Heart right ventricle (tissue), 16 donors: ENCODE results near the gene IRGC. TPM values are rescaled to one million over a fixed set of nuclear protein-coding genes. Genes with fewer than 3 reads are reported as not detected.

ENCODE experiments used
- ATAC-seq, 8 donors: fragments of 200-7000 bp; cut with Tn5 transposase; one replicate each; pipeline ENCODE4 v1.9.1; 2020; ENCODE audit warnings: mild to moderate bottlenecking in 8 of 8, moderate library complexity in 8 of 8, moderate number of reproducible peaks in 1 of 8
- DNase-seq, 2 donors: peaks; one replicate each; pipeline ENCODE4 v3.0.0-alpha.2; 2020
- H3K27ac ChIP-seq, 10 donors: fragments of 200-600 bp; sonication (generic) in 2 of 10; one replicate each; pipeline versions ENCODE4 v1.5.0 to v1.8.0; 2020 to 2022; ENCODE audit warnings: mild to moderate bottlenecking in 3 of 10
- H3K27me3 ChIP-seq, 7 donors: fragments of 200-600 bp; one replicate each; pipeline ENCODE4 v1.8.0; 2021 to 2022; ENCODE audit warnings: mild to moderate bottlenecking in 2 of 7
- H3K36me3 ChIP-seq, 9 donors: fragments of 200-600 bp; sonication (generic) in 1 of 9; one replicate each; pipeline versions ENCODE4 v1.5.0 to v1.8.0; 2020 to 2022; ENCODE audit warnings: mild to moderate bottlenecking in 2 of 9
- H3K4me1 ChIP-seq, 9 donors: fragments of 200-600 bp; sonication (generic) in 1 of 9; one replicate each; pipeline versions ENCODE4 v1.5.0 to v1.8.0; 2020 to 2022; ENCODE audit warnings: mild to moderate bottlenecking in 4 of 9
- H3K4me3 ChIP-seq, 10 donors: fragments of 200-600 bp; sonication (generic) in 2 of 10; one replicate each; pipeline versions ENCODE4 v1.5.0 to v1.8.0; 2020 to 2022; ENCODE audit warnings: mild to moderate bottlenecking in 7 of 10, moderate library complexity in 2 of 10
- H3K9me3 ChIP-seq, 11 donors: fragments of 200-600 bp in 10 of 11; sonication (generic) in 2 of 11; one replicate each; pipeline versions ENCODE4 v1.5.0 to v1.8.0; 2013 to 2022; ENCODE audit warnings: mild to moderate bottlenecking in 2 of 11, control low read depth in 1 of 11, moderate library complexity in 1 of 11
- CTCF ChIP-seq, 9 donors: fragments of 200-600 bp; sonication (generic) in 2 of 9; IDR thresholded peaks; one replicate each; pipeline versions ENCODE4 v1.5.0 to v1.8.0; 2021 to 2022; ENCODE audit warnings: antibody characterized with exemption in 9 of 9, mild to moderate bottlenecking in 5 of 9, moderate library complexity in 1 of 9
- WGBS, 2 donors: extraction: QIAGEN DNeasy Blood & Tissue Kit; methylation state at CpG; one replicate each; pipeline ENCODE4 v1.1.7; 2013; ENCODE audit warnings: inconsistent platforms in 1 of 2; 5-methylcytosine and 5-hydroxymethylcytosine counted together
- intact Hi-C, 10 donors: fragments of 100-400 bp; cut with DNase I; formaldehyde crosslinking; loops; one replicate each; pipeline versions ENCODE4 v1.11.1 to v1.14.2; 2022
- polyA plus RNA-seq, 2 donors: library from polyadenylated mRNA; stranded (reverse); fragments of 200-250 nt; gene quantifications; one replicate each; pipeline ENCODE4 v1.2.3, GENCODE V29; 2013
- total RNA-seq, 10 donors: library from RNA; stranded (reverse); fragmentation: NEBNext Ultra II Directional in 3 of 10; extraction: Animal tissue kit (Norgen Biotek cat#: 25700) in 3 of 10; gene quantifications; one replicate each; pipeline versions ENCODE4 v1.2.1 to v1.2.4, GENCODE V29; 2021 to 2023
- donor health status: Arrhythmogenic right ventricular cardiomyopathy.
- donor health status: ischemic (EF 13 %, LVEDD 7.1; RV severe dilation, severe dysfunction).
- donor health status: healthy with polysubstance abuse.
- donor health status: DM: no; HTN: yes; CAD: no.
- donor health status: DM: no; HTN: no; CAD: no.
- donor health status: ischemic (EF 25% LVEDD 6.9; RV normal size, moderate dysfunction).
- donor health status: ischemic (EF 25% LVEDD 5.7; RV mildly dilated, moderate dysfunction).
- donor health status: healthy.
- donor health status: DM: yes; HTN: yes; CAD: no.
- donor health status: Ischemic cardiomyopathy.
- donor health status: ischemic (EF 35%, LVEDD 5.7; RV mildly dilated, moderate dysfunction).
- donor health status: nonischemic (EF 11% LVEDD 7.7; RV severe dilation, severe dysfunction).
- donor health status: DM: yes; HTN: yes; CAD: no.
- donor health status: PGD.
- donor health status: ischemic (EF 29% LVEDD 5.4; RV normal size, mild dysfunction).
- donor health status: nonischemic (EF 23%, LVEDD 6.1; RV moderate dilation, normal function).

IRGC gene
- total and polyA plus RNA-seq, 12 donors = not detected

GRCh38 chr19:43749898-43750297 is 34.0 kb downstream of the IRGC start:
- WGBS, 2 donors = 97 to 100% methylated on average over 1 of the region's 1 CpG
- no peak for TF ChIP-seq CTCF (IDR thresholded peaks at IDR 0.05)
- Histone ChIP-seq H3K4me3 (no peak overlapping the region), H3K36me3 (peaks cover 0 to 72% (median 38%) of the 10 kb centered on the region in 9 donors), H3K9me3 (no peaks in the 10 kb centered on the region), H3K27me3 (no peaks in the 10 kb centered on the region), H3K27ac (no peak overlapping the region), H3K4me1 (peaks cover 0 to 37% (median 14%) of the 10 kb centered on the region in 9 donors)
- intact Hi-C loops = loop anchor here in 2 of 10 donors (5.0 kb wide), 1 partner anchor 32 kb away; the partner anchor contains the start of gene KCNN4 (in 2 of the 2)
- ATAC-seq (no peak), DNase-seq (no peak)

DNA sequence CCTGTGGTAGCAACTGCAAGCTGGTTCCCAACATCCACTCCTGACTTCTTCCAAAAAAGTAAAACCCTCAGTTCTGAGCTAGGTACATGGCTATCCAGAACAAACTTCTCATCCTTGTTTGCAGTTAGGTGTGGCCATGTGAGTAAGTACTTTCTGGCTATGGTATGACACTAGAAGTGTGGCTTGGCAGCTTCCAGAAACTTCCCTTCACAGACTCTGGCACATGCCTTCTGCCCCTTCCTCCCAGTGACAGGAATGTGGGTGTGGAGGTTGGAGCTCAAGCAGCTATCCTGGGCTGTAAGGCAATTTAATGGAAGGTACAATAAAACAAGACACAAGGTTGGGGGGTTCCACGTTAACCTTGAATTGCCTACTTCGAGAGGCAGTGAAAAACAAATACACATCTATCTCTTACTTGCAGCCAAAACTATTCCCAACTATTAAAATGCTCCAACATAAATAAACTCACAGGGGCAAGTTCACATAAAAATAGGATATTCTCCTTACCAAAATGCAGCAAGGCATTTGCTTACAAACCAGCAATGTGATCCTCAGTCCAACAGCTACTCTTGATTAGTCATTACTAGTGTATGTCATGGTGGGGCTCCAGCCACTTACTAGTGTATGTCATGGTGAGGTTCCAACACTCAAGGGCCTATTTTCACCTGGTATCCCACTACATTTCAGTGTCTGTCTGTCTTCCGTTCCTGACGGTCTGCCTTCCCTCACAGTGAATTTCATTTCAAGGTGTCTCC is 35.8 kb downstream of the IRGC start:
- 91 to 99% methylated on average over 4 of the region's 4 CpGs for WGBS, 2 donors
- Histone ChIP-seq H3K27me3 (no peaks in the 10 kb centered on the region), H3K4me1 (peaks cover 0 to 43% (median 22%) of the 10 kb centered on the region in 9 donors), H3K9me3 (no peaks in the 10 kb centered on the region), H3K27ac (no peak overlapping the region), H3K36me3 (peaks cover 0 to 55% (median 37%) of the 10 kb centered on the region in 9 donors), H3K4me3 (no peak overlapping the region)
- ATAC-seq (no peak), DNase-seq (no peak)
- intact Hi-C loops = no loop called here
- TF ChIP-seq CTCF (IDR thresholded peaks at IDR 0.05) = no peak

GRCh38 chr19:43752287-43752875 is 36.5 kb downstream of the IRGC start:
- ATAC-seq (no peak), DNase-seq (no peak)
- H3K4me3 ChIP-seq = no peak overlapping the region
- H3K9me3 ChIP-seq = no peaks in the 10 kb centered on the region
- peak overlapping the region in 3 of 10 donors; percentile 98 to 99 (median 98) for H3K27ac ChIP-seq
- intact Hi-C loops = no loop called here
- H3K27me3 ChIP-seq = no peaks in the 10 kb centered on the region
- TF ChIP-seq CTCF (IDR thresholded peaks at IDR 0.05) = no peak
- peaks cover 0 to 47% (median 30%) of the 10 kb centered on the region in 9 donors for H3K36me3 ChIP-seq
- WGBS, 2 donors = 97% methylated on average over 6 of the region's 6 CpGs
- H3K4me1 ChIP-seq = peaks cover 0 to 50% (median 22%) of the 10 kb centered on the region in 9 donors

DNA sequence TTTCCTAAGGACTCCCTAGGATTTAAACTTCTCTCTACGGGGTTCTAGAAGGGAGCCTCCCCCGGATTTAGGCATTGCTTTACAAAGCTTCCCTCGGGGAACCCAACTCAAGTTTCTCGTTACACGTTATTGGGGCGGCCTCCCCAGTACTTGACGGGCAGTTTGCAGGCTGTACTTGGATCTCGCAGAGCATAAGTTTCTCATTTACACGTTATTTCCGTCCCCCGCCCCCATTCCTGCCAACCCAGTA is 38.3 kb downstream of the IRGC start:
- H3K4me3 ChIP-seq = peak overlapping the region; percentile 46 to 89 (median 75)
- peaks cover 0 to 29% (median 13%) of the 10 kb centered on the region in 9 donors for H3K36me3 ChIP-seq
- DNase-seq (no peak), ATAC-seq (no peak)
- WGBS, 2 donors = 0 to 1% methylated on average over 11 of the region's 11 CpGs
- H3K4me1 ChIP-seq = peaks cover 0 to 59% (median 22%) of the 10 kb centered on the region in 9 donors
- no peaks in the 10 kb centered on the region for H3K9me3 ChIP-seq
- TF ChIP-seq CTCF (IDR thresholded peaks at IDR 0.05) = no peak
- H3K27ac ChIP-seq = peak overlapping the region; percentile 88 to 100 (median 98)
- intact Hi-C loops = no loop called here
- no peaks in the 10 kb centered on the region for H3K27me3 ChIP-seq
